HCT116 (cell line): ENCODE measurements around the gene GPR108. TPM values are rescaled to one million over a fixed set of nuclear protein-coding genes. Genes with fewer than 3 reads are reported as not detected.

ENCODE experiments used
- ATAC-seq: fragments of 200-7000 bp; cut with Tn5 transposase; 2 replicates; pipeline ENCODE4 v1.9.1; 2020; ENCODE audit warnings: mild to moderate bottlenecking, moderate library complexity
- BruUV-seq: library from RNA; stranded (reverse); fragments of 400-500 nt; replicated peaks from 2 replicates; lab custom pipeline; 2021; lab: Mats Ljungman, UMichigan
- CTCF ChIA-PET: fragments of 300-600 bp; sonication (Branson Sonifier 250); formaldehyde crosslinking; loops from one replicate; lab custom pipeline; 2021; ENCODE audit warnings: antibody characterized with exemption; lab: Charles Lee
- POLR2A ChIA-PET: fragments of 300-600, 350-600 bp; sonication (Branson Sonifier 250); formaldehyde crosslinking; loops from one replicate; lab custom pipeline; 2021; ENCODE audit warnings: antibody characterized with exemption; lab: Charles Lee
- RAD21 ChIA-PET, 2 experiments: fragments of 300-600 bp; sonication (Branson Sonifier 250); formaldehyde crosslinking; loops; one replicate each; lab custom pipeline; 2023; ENCODE audit warnings: low total read pairs in 2 of 2; ENCODE audit not compliant: uncharacterized antibody in 2 of 2, unreplicated experiment in 2 of 2, low non-redundant PET in 1 of 2; lab: Charles Lee
- DNase-seq: peaks from one replicate; pipeline ENCODE4 v3.0.0-alpha.2; 2010; ENCODE audit warnings: low read depth, low spot score
- H2AFZ ChIP-seq: fragments of 200-600 bp; shearing (Covaris generic), sonication (generic); 2 replicates; pipeline ENCODE4 v1.6.1; 2017; ENCODE audit warnings: low read depth, mixed run types, mixed read lengths, antibody characterized with exemption, low read length; ENCODE audit not compliant: poor library complexity, severe bottlenecking
- H3K27ac ChIP-seq: 2 replicates; pipeline ENCODE4 v1.5.1; 2012; ENCODE audit warnings: low read depth, low read length
- H3K27me3 ChIP-seq: fragments of 200-600 bp; sonication (generic); 2 replicates; pipeline ENCODE4 v1.6.1; 2016; ENCODE audit warnings: mixed run types, low read length, mixed read lengths; ENCODE audit not compliant: insufficient read depth
- H3K36me3 ChIP-seq, 2 experiments: fragments of 200-500 bp in 1 of 2; fragments of 200-600 bp in 1 of 2; sonication (Bioruptor generic) in 1 of 2; sonication (generic) in 1 of 2; 2 replicates each; pipeline versions ENCODE4 v1.5.1 to v1.6.1; 2014 to 2016; ENCODE audit warnings: low read length in 2 of 2, inconsistent platforms in 1 of 2, mixed read lengths in 1 of 2, mixed run types in 1 of 2; ENCODE audit not compliant: insufficient read depth in 2 of 2, control insufficient read depth in 1 of 2
- H3K4me1 ChIP-seq, 2 experiments: fragments of 200-600 bp in 1 of 2; sonication (generic) in 1 of 2; 2 replicates each; pipeline versions ENCODE4 v1.5.1 to v1.6.1; 2012 to 2017; ENCODE audit warnings: low read length in 2 of 2, inconsistent platforms in 1 of 2, mild to moderate bottlenecking in 1 of 2, mixed read lengths in 1 of 2, mixed run types in 1 of 2, moderate library complexity in 1 of 2; ENCODE audit not compliant: insufficient read depth in 2 of 2, control insufficient read depth in 1 of 2
- H3K4me2 ChIP-seq: fragments of 200-600 bp; sonication (generic); 2 replicates; pipeline ENCODE4 v1.6.1; 2017; ENCODE audit warnings: mixed run types, low read length, mixed read lengths
- H3K4me3 ChIP-seq, 2 experiments: fragments of 200-600 bp in 1 of 2; sonication (generic) in 1 of 2; replicated peaks in 1 of 2; 2 replicates each; pipeline ENCODE4 v1.5.1; 2011 to 2016; ENCODE audit warnings: low read length in 2 of 2, control low read depth in 1 of 2, low read depth in 1 of 2, mild to moderate bottlenecking in 1 of 2, mixed read lengths in 1 of 2, mixed run types in 1 of 2
- H3K79me2 ChIP-seq: fragments of 200-600 bp; sonication (generic); 2 replicates; pipeline ENCODE4 v1.6.1; 2017; ENCODE audit warnings: mild to moderate bottlenecking, mixed run types, low read length, moderate library complexity, mixed read lengths; ENCODE audit not compliant: insufficient read depth
- H3K9ac ChIP-seq: fragments of 200-600 bp; sonication (generic); 2 replicates; pipeline ENCODE4 v1.6.1; 2016; ENCODE audit warnings: low read length, mixed read lengths
- H3K9me2 ChIP-seq: fragments of 200-600 bp; sonication (generic), shearing (Covaris generic); 2 replicates; pipeline ENCODE4 v1.6.1; 2017; ENCODE audit warnings: mixed run types, mild to moderate bottlenecking, moderate library complexity; ENCODE audit not compliant: insufficient read depth
- H3K9me3 ChIP-seq, 2 experiments: fragments of 200-500 bp in 1 of 2; fragments of 200-600 bp in 1 of 2; sonication (Bioruptor generic) in 1 of 2; sonication (generic) in 1 of 2; 2 replicates each; pipeline ENCODE4 v1.6.1; 2014 to 2017; ENCODE audit warnings: low read length in 2 of 2, mixed read lengths in 2 of 2, inconsistent platforms in 1 of 2, low read depth in 1 of 2, mild to moderate bottlenecking in 1 of 2, mixed run types in 1 of 2, moderate library complexity in 1 of 2; ENCODE audit not compliant: control insufficient read depth in 1 of 2, insufficient read depth in 1 of 2
- H4K20me1 ChIP-seq: fragments of 200-600 bp; sonication (generic), shearing (Covaris generic); 2 replicates; pipeline ENCODE4 v1.6.1; 2017; ENCODE audit warnings: mixed run types, mild to moderate bottlenecking, moderate library complexity; ENCODE audit not compliant: insufficient read depth
- CBX3 ChIP-seq: IDR thresholded peaks from 2 replicates; pipeline ENCODE4 v1.6.1; 2012; ENCODE audit warnings: low read depth
- CTCF ChIP-seq, 3 experiments: fragments of 200-600 bp in 1 of 3; sonication (generic) in 1 of 3; IDR thresholded peaks in 2 of 3; conservative IDR thresholded peaks in 1 of 3; 2 replicates each; pipeline ENCODE4 v1.5.1; 2012 to 2017; ENCODE audit warnings: low read depth in 2 of 3, low read length in 2 of 3, antibody characterized with exemption in 1 of 3, borderline replicate concordance in 1 of 3, control low read depth in 1 of 3, mild to moderate bottlenecking in 1 of 3, mixed read lengths in 1 of 3, mixed run types in 1 of 3, moderate library complexity in 1 of 3; ENCODE audit not compliant: insufficient read depth in 1 of 3
- EGR1 ChIP-seq: IDR thresholded peaks from 2 replicates; pipeline ENCODE4 v1.6.1; 2012; ENCODE audit warnings: low read depth
- ELF1 ChIP-seq: IDR thresholded peaks from 2 replicates; pipeline ENCODE4 v1.6.1; 2012; ENCODE audit warnings: low read depth, borderline replicate concordance
- EZH2phosphoT487 ChIP-seq: fragments of 200-600 bp; IDR thresholded peaks from 2 replicates; pipeline ENCODE4 v1.6.1; 2018; ENCODE audit warnings: antibody characterized with exemption, borderline replicate concordance
- POLR2AphosphoS5 ChIP-seq: IDR thresholded peaks from 2 replicates; pipeline ENCODE4 v1.6.1; 2011; ENCODE audit warnings: mild to moderate bottlenecking, low read depth, low read length, moderate library complexity
- REST ChIP-seq: IDR thresholded peaks from 2 replicates; pipeline ENCODE4 v1.6.1; 2012; ENCODE audit warnings: low read depth
- SP1 ChIP-seq: IDR thresholded peaks from 2 replicates; pipeline ENCODE4 v1.6.1; 2012; ENCODE audit warnings: low read depth
- SRF ChIP-seq: IDR thresholded peaks from 2 replicates; pipeline ENCODE4 v1.6.1; 2012; ENCODE audit warnings: low read depth
- TCF7L2 ChIP-seq: IDR thresholded peaks from 2 replicates; pipeline ENCODE4 v1.7.0; 2011; ENCODE audit warnings: borderline replicate concordance, inconsistent platforms; ENCODE audit not compliant: insufficient read depth, insufficient read length; ENCODE audit errors: extremely low read depth
- YY1 ChIP-seq: IDR thresholded peaks from 2 replicates; pipeline ENCODE4 v1.6.1; 2011; ENCODE audit warnings: low read length, low read depth, moderate library complexity, mild to moderate bottlenecking; ENCODE audit not compliant: insufficient replicate concordance; ENCODE audit errors: extremely low read depth
- ZFX ChIP-seq: fragments of 450-650 bp; IDR thresholded peaks from 2 replicates; pipeline ENCODE4 v1.6.1; 2017
- intact Hi-C: fragments of 100-400 bp; cut with micrococcal nuclease; formaldehyde crosslinking; loops from 2 replicates; pipeline ENCODE4 v1.10.0; 2022
- total RNA-seq: library from RNA; stranded (reverse); gene quantifications from one replicate; pipeline ENCODE4 v1.2.1, GENCODE V29; 2021; ENCODE audit not compliant: unreplicated experiment

Gene GPR108
- total RNA-seq, 1 experiment from 2014 or later, result 75.0 TPM

GRCh38 chr19:6735181-6735911 lies 2.0 kb downstream of the GPR108 start:
- no peak for ATAC-seq
- no peak overlapping the region for H2AFZ ChIP-seq
- H3K4me1 ChIP-seq, result peaks cover 23 to 35% of the 10 kb centered on the region in 2 experiments
- POLR2A ChIA-PET, result no interaction called here
- no peaks in the 10 kb centered on the region; a peak in 2 of 4 replicates for H3K36me3 ChIP-seq
- no peaks in the 10 kb centered on the region for H3K9me3 ChIP-seq
- intact Hi-C loops, result loop anchor here (5.0 kb wide), 1 partner anchor 363 kb away; the partner anchor contains the start of gene ALKBH7
- BruUV-seq, result no TSS peak
- peak overlapping the region; percentile 87 for H3K27ac ChIP-seq
- CTCF ChIA-PET, result interaction anchor here (1.1 to 3.9 kb wide), 2 partner anchors 54 to 127 kb away, joined by 3 to 91 read pairs; no protein-coding TSS in a partner anchor
- no peaks in the 10 kb centered on the region for H3K9me2 ChIP-seq
- peak overlapping the region; percentile 99 for H3K4me3 ChIP-seq
- no peaks in the 10 kb centered on the region for H4K20me1 ChIP-seq
- peaks cover 24% of the 10 kb centered on the region for H3K79me2 ChIP-seq
- peak overlapping the region; percentile 86 for H3K9ac ChIP-seq
- peak overlapping the region; percentile 95 for H3K4me2 ChIP-seq
- H3K27me3 ChIP-seq, result no peaks in the 10 kb centered on the region
- RAD21 ChIA-PET, result no interaction called here
- DNase-seq, result no peak
- TF ChIP-seq EZH2phosphoT487 (no peak), YY1 (no peak), CTCF (IDR thresholded peaks at IDR 0.05 in 2 of 3, conservative IDR thresholded peaks at IDR 0.05 in 1 of 3; ENCODE audit: borderline replicate concordance in 1 of 3, insufficient read depth in 1 of 3, low read depth in 2 of 3, low read length in 2 of 3) (no peak), EGR1 (no peak), SP1 (no peak), ZFX (no peak), SRF (no peak), ELF1 (no peak), CBX3 (no peak), POLR2AphosphoS5 (no peak), TCF7L2 (no peak), REST (no peak)
